Activated CD4-positive, CD25-positive, alpha-beta regulatory T cell treated with anti-CD3 and anti-CD28 coated beads, Interleukin-2, amount 50 U/mL, for 16 hours (primary cell): ENCODE results near the gene AOPEP.
A peak's percentile ranks its signal among the peaks of the same experiment; 100 is the strongest.
"Not testable (repeated sequence)": the region's sequence is repeated elsewhere in the genome, so short reads cannot be mapped to it uniquely, and the experiment has no call there.

Experiments used
- DNase-seq: peaks from one replicate; pipeline ENCODE4 v3.0.0-alpha.2; 2020; ENCODE audit warnings: low read depth, low spot score

AOPEP gene

DNA sequence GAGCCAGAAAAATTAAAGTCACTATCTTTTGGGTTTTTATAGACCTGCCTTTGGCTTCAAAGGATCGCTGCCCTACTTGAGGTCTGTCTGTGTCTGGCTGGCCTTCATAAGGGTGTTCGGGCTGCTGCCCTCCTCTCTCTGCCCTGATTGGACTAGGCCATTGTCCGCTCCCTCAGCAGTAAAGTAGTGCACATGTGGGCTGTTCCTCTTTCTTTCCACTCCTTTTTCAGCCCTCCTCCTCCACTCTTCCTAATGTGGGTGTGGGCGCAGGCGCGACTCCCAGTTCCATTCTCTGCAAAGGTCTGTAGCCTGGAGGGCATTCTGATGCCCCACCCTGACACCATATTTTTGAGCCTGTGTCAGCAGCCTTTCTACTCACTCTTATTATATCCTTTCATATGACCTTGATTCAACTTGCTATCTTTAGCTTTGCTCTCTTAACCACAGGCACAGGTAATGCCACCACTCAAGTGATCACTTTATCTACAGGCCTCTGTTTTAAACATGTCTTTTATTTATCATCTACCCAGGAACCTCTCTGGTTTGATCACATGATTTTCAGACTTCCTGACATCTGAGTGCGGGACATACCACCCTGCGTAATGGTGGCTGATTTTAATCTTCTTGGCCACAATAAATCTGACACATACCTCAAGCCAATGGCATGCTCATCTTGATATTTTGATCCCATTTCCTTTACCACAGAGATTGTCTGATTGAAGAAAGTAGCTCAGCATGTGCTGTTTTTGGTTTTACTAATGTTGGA lies 144.5 kb downstream of the AOPEP start:
- peak; percentile 24 for DNase-seq

DNA sequence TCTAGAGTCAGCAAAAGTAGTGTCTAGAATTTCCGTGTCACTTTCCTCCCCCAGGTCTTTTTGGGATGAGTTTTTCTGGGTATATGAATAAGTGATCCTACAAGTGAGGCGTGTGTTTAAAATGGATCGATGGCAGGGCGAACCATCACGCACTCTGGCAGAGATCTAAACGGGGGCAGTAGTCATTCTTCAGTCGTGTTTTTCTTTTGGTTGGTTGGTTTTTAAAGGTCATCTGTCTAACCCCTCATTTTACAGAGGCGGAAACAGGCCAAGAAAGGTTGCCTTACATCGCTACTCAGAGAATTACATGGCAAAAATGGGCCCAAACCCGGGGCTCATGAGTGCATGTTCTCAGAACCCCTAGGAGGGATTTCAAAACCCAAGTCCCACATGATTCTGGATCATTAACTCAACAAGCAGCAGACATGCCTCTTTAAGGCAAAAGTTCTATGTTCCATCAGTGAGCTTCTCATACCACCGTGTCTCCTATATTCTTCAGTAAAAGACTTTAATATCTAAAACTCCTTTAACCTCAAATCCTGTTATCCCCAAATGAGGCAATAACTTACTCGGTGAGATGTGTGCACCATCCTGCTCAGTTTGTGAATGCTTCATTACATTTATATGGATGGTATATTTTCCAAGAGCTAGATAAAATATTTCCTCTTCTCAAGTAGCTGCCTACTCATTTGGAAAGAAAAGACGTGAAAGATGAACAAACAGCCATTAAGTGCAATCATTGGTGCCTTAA lies 145.8 kb downstream of the AOPEP start:
- DNase-seq, result no peak

DNA sequence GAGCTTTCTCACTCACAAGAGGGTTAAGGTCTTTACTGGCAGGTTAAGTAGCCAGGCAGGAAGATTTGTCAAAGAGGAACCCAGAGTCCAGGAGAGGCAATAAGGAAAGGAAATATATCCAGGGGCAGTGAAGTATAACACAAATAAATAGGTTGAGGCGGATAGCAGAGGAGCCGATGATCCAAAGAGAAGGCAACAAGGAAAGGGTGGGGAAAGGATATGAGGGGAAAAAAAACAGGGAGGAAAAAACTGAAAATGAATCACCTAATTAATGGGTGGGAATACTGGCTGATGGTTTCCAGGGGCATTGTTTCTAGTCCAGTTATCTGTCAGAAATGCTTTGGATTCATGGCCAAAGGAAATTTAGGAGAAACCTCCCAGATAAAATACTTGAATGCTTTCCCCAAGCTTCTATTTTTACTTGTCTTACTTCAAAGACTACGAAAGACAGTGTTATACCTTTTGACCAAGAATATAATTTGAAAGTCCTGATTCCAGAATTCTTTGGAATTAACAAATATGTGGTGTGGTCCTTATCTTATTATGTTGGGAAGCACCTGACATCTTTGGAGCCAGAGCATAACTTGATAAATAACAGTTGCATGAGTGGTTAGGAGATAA lies 146.5 kb downstream of the AOPEP start:
- DNase-seq, result no peak

DNA sequence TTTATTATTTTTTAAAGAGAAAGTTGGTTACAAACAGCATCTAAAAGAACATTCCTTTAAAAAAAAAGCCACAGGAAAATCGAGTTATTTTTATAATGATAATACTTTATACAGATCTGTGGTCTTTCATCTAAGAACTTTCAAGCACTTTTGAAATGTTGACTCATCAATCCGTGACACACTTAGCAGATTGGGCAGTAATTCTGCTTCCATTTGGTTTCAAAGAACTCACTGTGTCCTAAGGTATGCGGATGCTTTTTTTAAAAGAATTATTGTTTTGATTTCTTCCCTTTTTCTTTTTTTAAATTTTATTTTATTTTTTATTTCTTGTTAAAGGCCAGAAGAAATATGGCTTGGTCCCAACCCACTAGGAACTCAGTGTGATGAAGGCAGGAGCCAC lies 147.8 kb downstream of the AOPEP start:
- DNase-seq, result no peak

DNA sequence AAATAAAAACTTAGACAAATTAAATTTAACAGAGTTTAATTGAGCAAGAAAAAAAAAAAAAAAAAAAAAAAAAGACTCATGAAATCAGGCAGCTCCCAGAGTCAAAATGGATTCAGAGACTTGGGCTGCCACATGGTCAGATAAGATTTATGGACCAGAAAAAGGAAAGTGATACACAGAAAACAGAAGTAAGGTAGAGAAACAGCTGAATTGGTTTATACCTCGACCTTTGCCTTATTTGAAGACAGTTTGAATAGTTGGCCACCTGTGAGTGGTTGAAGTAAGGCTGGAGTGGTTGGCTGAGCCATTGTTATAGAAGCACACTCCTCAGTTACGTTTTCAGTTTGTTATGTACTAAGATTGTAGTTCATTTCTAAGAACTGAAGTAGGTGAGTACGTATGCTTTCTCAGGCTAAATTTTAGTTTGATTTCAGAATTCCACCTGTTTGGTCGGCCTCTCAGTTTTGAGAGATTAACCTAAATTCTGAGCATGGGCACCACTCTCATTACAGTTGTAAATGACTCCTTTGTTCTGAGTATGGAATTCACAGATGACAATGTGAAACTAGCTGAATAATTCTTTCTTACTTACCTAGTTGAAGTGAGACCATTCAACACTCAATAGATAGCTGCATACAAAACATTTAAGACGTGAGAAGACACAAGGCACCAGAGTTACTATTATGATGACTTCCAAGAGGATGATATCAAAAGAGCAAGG lies 149.0 kb downstream of the AOPEP start:
- no peak for DNase-seq

DNA sequence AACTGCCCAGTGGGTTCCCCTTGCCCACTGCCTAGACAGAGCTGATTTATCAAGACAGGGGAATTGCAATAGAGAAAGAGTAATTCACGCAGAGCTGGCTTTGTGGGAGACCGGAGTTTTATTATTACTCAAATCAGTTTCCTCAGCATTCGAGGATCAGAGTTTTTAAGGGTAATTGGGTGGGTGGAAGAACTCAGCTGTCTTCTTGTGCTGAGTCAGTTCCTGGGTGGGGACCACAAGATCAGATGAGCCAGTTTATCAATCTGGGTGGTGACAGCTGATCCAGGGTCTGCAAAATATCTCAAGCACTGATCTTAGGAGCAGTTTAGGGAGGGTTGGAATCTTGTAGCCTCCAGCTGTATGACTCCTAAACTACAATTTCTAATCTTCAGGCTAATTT lies 152.3 kb downstream of the AOPEP start:
- DNase-seq, result not testable (repeated sequence)

DNA sequence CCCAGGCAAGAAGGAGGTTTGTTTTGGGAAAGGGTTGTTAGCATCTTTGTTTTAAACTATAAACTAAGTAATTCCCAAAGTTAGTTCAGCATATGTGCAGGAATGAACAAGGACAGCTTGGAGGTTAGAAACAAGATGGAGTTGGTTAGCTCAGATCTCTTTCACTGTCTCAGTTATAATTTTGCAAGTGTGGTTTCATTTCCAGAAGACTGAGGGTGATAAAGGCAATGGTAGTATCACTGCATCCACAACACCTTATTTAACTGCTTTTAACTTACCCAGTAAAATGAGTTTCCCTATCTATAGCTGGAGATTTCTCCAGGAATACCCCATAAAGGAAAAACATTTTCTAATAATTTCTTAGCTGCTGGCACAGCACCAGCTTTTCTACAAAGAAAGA lies 152.7 kb downstream of the AOPEP start:
- no peak for DNase-seq

DNA sequence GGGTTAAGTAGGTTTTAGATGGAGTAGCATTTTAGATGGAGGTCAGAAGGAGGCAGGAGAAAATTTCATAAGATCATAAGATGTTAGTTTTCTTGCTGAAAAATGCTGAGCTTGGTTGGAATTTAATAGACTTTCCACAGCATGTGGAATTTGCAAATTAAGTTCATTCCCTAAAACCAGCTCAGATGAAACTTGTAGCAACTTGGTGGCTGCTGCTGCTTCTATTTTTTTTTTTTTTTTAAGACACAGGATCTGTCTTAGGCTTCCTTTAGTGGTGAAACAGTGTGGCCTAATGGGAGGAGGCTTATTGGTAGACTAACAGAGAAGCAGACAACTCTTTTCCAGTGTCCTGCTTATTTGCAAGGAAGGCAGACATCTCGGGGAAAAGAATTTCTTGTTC lies 154.5 kb downstream of the AOPEP start:
- no peak for DNase-seq

DNA sequence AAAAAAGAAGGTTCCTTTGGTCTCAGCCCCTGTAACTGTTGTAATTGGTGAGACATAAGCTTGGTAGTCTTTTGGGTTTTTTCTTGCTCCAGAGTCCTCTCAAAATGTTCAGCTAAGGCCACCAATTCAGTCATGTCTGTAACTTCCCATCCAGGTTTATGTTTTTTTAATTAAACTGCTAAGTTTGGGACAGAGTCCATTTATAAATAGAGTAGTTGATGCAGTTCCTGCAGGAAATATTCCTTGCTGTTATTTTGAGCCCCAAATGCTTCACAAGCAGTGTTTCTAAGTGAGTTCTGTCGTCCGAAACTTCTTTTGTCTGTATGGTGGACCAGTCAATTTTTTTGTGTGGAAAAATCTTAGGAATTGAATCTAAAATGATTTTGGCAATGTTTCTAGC lies 155.0 kb downstream of the AOPEP start:
- DNase-seq, result no peak

DNA sequence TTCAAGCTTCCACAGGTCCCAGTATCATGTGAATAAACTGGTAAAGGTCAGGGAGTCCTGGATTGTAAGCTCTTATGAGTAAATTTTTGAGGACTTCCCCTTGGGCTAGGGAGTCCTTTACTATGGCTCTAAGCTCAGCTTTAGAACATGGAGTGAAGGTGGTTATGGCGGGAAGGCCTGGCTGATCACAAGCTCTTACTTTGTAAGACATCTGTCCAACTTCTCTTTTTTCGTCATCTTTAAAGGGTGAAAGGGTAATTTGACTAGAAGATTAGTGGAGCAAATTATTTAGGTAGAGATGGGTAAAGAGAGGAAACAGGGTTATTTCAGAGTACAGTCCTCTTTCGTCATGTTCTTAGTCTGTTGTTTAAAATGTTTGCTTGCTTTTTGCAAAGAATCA lies 155.4 kb downstream of the AOPEP start:
- DNase-seq, result no peak

DNA sequence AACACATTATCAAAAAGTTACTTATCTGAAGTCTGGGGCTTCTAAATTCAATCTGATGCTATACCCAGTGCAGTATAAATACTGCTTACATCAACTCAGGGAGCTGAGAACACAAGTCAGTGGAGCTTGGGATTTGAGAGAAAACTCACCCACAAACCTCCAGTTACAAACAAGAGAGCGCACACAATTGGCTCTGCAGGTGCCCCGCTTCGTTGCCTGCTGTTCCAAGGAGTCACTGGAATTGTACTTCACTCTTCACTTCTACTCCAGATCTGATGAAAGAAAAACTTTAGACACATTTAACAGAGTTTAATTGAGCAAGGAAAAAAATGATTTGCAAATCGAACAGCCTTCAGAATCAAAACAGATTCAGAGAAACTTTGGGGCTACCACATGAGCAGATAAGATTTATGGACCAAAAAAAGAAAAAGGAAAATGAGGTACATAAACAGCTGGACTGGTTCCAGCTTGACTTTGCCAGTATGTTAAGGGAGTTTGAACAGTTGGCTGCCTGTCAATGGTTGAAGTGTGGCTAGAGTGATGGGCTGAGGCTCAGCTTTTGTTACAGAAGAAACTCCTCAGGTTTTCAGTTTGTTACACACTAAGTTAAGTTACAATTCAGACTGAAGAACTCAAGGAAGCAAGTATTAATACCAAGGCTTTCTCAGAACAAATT lies 156.6 kb downstream of the AOPEP start:
- no peak for DNase-seq

DNA sequence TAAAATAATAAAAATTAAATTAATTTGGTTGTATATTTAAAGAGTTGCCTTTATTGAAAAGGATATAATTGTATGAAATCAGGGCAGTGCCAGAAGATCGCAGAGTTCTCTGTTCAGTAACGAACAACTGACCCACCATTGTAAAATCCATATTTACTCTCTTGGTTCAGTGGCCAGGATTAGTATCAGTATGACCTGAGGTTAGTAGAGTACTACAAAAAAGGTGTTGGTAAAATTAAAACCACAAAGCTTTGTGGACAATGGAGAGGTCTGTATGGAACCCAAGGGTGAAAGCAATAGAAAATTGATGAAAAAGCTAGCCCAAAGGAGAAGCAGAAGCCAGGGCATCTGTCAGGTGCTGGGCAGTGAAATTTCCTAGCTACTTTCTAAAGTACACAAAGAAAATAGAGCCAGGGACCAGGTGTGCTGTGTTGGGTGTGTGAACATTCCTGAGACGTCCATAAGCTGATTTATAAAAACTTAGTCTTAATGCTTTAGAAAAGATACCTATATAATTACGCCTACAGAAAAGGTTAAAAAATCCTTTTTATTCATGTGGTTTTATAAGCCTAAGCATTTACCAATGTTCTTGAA lies 159.5 kb downstream of the AOPEP start:
- no peak for DNase-seq

DNA sequence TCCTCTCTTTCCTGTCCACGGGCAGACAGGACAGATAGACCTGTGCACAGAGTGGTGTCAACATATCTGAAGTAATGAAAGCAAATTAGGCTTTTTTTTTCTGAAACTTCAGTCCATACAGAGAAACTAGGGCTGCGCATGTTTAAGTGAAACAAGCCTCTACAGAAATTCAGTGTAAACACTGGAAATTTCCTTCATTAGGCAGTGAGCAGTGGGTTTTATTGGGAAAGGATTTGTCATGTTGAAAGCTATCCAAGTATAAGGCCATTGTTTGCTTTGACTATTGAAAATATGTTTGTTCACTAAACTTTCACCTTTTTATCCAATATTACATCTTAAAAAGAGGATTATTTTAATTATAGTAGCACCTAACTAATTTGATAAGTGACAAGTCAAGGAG lies 161.2 kb downstream of the AOPEP start:
- no peak for DNase-seq

DNA sequence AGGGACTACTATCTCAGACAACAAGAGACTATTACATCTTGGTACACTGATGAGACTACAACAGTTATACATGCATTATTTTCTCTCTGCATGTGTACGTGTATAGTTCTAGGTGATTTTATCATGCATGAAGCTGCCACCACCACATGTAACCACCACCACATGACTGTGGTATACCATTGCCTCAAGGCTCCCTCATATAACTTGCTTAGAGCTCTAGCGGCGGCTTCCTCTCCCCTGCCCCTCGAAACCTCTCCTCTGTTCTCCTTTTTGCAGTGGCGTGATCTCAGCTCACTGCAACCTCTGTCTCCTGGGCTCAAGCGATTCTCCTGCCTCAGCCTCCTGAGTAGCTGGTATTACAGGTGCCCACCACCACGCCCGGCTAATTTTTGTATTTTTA lies 162.3 kb downstream of the AOPEP start:
- DNase-seq, result no peak

DNA sequence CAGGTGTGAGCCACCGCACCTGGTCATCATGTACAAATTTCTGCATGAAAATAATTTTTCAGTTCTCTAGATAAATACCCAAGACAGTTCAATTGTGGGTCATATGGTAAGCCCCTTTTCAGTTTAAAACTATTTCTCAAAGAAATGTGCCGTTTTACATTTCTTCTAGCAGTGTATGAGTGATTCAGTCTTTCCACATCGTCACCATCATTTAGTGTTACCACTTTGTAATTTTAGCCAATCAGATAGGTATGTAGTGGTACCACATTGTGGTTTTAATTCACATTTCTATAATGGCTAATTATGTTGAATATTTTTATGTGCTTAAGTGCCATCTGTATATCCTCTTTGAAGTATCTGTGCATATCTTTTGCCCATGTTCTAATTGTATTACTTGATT lies 163.1 kb downstream of the AOPEP start:
- DNase-seq, result no peak

DNA sequence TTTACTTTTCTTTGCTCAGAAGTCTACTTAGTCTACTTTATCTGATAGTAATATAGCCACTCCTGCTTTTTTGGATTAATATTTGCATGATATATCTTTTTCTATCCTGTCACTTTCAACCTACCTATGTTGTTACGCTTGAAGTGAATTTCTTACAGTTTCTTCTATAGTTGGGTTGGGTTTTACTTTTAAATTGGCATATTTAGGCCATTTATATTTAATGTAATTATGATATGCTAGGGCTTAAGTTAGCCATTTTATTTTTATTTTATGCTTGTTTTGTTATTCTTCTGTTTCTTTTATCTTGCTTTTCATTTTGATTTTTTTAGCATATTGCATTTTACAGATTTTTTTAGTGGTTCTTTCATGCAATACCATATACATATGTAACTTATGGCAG lies 164.7 kb downstream of the AOPEP start:
- DNase-seq, result no peak

DNA sequence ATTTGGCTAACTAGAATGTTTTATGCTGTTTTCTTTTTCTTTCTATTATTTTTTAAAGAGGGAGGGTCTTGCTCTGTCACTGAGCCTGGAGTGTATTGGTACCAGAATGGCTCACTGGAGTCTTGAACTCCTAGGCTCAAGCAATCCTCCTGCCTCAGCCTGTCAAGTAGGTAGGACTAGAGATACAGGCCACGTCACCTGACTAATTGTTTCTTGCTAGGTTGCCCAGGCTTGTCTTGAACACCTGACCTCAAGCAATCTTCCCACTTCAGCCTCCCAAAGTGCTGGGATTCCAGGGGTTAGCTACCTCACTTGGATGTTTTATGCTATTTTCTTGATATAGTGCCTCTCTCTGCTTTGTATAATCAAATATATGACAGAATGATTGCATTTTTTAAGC lies 166.2 kb downstream of the AOPEP start:
- DNase-seq, result no peak

DNA sequence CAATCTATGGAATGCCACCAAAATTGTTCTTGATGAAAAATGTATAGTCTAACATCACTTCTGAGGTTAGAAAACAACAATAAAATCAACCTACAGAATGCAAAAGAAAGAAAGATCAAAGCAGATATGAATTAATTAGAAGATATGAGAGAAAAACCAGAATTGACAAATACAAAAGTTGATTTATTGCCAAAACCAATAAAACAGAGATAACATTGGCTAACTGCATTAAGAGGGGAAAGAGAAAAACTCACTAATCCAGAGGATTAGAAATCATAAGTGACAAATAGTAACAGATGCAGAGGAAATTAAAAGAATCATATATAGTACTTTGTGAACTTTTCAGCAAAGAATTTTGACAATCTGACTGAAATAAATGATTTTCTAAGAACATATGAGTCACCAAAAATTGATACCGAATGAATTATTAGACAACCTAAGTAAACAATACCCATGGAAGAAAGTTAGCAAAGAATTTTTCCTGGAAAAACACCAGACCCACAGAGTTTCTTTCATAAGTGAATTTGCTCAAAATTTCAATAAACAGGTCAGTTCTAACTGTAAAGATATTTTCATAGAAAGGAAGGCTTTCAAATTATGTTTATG lies 167.7 kb downstream of the AOPEP start:
- DNase-seq, result no peak

DNA sequence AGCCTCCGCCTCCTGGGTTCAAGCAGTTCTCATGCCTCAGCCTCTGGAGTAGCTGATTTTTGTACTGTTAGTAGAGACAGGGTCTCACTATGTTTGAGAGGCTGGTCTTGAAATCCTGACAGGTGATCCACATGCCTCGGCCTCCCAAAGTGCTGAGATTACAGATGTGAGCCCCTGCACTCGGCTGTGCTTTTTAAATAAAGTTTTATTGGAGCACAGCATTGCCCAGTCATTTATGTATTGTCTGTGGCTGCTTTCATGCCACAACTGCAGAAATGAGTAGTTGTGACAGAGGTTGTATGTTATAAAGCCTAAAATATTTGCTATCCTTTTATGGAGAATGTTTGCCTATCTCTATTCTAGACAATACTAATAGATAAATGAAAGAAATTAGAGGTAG lies 169.2 kb downstream of the AOPEP start:
- no peak for DNase-seq

DNA sequence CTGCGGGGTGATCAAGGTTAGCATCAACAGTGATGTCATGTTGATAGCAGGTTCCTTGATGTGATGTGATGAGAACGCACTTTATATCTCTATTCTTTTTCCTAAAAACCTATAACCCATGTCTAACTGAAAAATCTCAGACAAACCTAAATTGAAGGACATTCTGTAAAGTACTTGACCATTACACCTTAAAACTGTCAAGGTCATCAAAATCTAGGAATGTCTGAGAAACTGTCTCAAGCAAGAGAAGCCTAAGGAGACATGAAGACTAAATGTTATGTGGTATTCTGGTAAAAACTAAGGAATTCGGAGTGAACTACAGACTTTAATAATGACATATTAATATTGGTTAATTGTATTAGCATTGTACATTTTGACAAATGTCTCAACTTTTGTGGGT lies 170.0 kb downstream of the AOPEP start:
- DNase-seq, result no peak
